ENCODE data around the gene LAX1. TPM values are rescaled to one million over a fixed set of nuclear protein-coding genes. Genes with fewer than 3 reads are reported as not detected.

The LAX1 gene
- total RNA-seq, 1 donor: not detected

- H4K20me1 ChIP-seq (ENCODE audit: insufficient read depth, low read length): no peaks in the 10 kb centered on the region
- H3K4me1 ChIP-seq (ENCODE audit: insufficient read depth, low read length): no peaks in the 10 kb centered on the region
- H3K79me2 ChIP-seq (ENCODE audit: insufficient read depth, low read length): no peaks in the 10 kb centered on the region
- no peak overlapping the region for H2AFZ ChIP-seq (ENCODE audit: low read length)
- DNase-seq (ENCODE audit: insufficient read length, low spot score, missing footprints): no peak
- no peaks in the 10 kb centered on the region for H3K36me3 ChIP-seq (ENCODE audit: insufficient read depth, low read length)
- no peak overlapping the region for H3K4me3 ChIP-seq (ENCODE audit: insufficient read depth, low read length)
- no peak overlapping the region for H3K4me2 ChIP-seq (ENCODE audit: insufficient read depth, low read length)
- no peak overlapping the region for H3K27ac ChIP-seq (ENCODE audit: low read depth, low read length)
- H3K27me3 ChIP-seq (ENCODE audit: insufficient read depth, low read length): no peaks in the 10 kb centered on the region
- TF ChIP-seq CTCF (IDR thresholded peaks at IDR 0.05; ENCODE audit: extremely low read depth, low read depth, low read length): no peak
- H3K9me3 ChIP-seq (ENCODE audit: low read depth, low read length): no peaks in the 10 kb centered on the region
These were observed 12.6 kb downstream of the LAX1 start for GRCh38 chr1:203777596-203777995.

GRCh38 chr1:203778146-203778545 lies 13.2 kb downstream of the LAX1 start:
- H4K20me1 ChIP-seq (ENCODE audit: insufficient read depth, low read length): no peaks in the 10 kb centered on the region
- no peak overlapping the region for H2AFZ ChIP-seq (ENCODE audit: low read length)
- H3K4me2 ChIP-seq (ENCODE audit: insufficient read depth, low read length): no peak overlapping the region
- no peaks in the 10 kb centered on the region for H3K36me3 ChIP-seq (ENCODE audit: insufficient read depth, low read length)
- H3K27ac ChIP-seq (ENCODE audit: low read depth, low read length): no peak overlapping the region
- H3K79me2 ChIP-seq (ENCODE audit: insufficient read depth, low read length): no peaks in the 10 kb centered on the region
- no peaks in the 10 kb centered on the region for H3K9me3 ChIP-seq (ENCODE audit: low read depth, low read length)
- TF ChIP-seq CTCF (IDR thresholded peaks at IDR 0.05; ENCODE audit: extremely low read depth, low read depth, low read length): no peak
- H3K4me3 ChIP-seq (ENCODE audit: insufficient read depth, low read length): no peak overlapping the region
- no peak for DNase-seq (ENCODE audit: insufficient read length, low spot score, missing footprints)
- H3K4me1 ChIP-seq (ENCODE audit: insufficient read depth, low read length): no peaks in the 10 kb centered on the region
- H3K27me3 ChIP-seq (ENCODE audit: insufficient read depth, low read length): no peaks in the 10 kb centered on the region

GRCh38 chr1:203778789-203779188 lies 13.8 kb downstream of the LAX1 start:
- Histone ChIP-seq H3K27me3 (ENCODE audit: insufficient read depth, low read length) (no peaks in the 10 kb centered on the region), H4K20me1 (ENCODE audit: insufficient read depth, low read length) (no peaks in the 10 kb centered on the region), H3K36me3 (ENCODE audit: insufficient read depth, low read length) (no peaks in the 10 kb centered on the region), H3K79me2 (ENCODE audit: insufficient read depth, low read length) (no peaks in the 10 kb centered on the region), H3K9me3 (ENCODE audit: low read depth, low read length) (no peaks in the 10 kb centered on the region), H3K4me3 (ENCODE audit: insufficient read depth, low read length) (no peak overlapping the region), H3K27ac (ENCODE audit: low read depth, low read length) (no peak overlapping the region), H2AFZ (ENCODE audit: low read length) (no peak overlapping the region), H3K4me2 (ENCODE audit: insufficient read depth, low read length) (no peak overlapping the region), H3K4me1 (ENCODE audit: insufficient read depth, low read length) (no peaks in the 10 kb centered on the region)
- no peak for TF ChIP-seq CTCF (IDR thresholded peaks at IDR 0.05; ENCODE audit: extremely low read depth, low read depth, low read length)
- no peak for DNase-seq (ENCODE audit: insufficient read length, low spot score, missing footprints)

GRCh38 chr1:203781962-203782361 lies 17.0 kb downstream of the LAX1 start:
- H3K4me1 ChIP-seq (ENCODE audit: insufficient read depth, low read length): no peaks in the 10 kb centered on the region

More at GRCh38 chr1:203781962-203782361, 17.0 kb downstream of the LAX1 start:
- no peaks in the 10 kb centered on the region for H3K27me3 ChIP-seq (ENCODE audit: insufficient read depth, low read length)
- H3K4me2 ChIP-seq (ENCODE audit: insufficient read depth, low read length): no peak overlapping the region
- DNase-seq (ENCODE audit: insufficient read length, low spot score, missing footprints): no peak
- H4K20me1 ChIP-seq (ENCODE audit: insufficient read depth, low read length): no peaks in the 10 kb centered on the region
- no peak for TF ChIP-seq CTCF (IDR thresholded peaks at IDR 0.05; ENCODE audit: extremely low read depth, low read depth, low read length)
- no peak overlapping the region for H3K27ac ChIP-seq (ENCODE audit: low read depth, low read length)
- H3K36me3 ChIP-seq (ENCODE audit: insufficient read depth, low read length): no peaks in the 10 kb centered on the region
- H3K79me2 ChIP-seq (ENCODE audit: insufficient read depth, low read length): no peaks in the 10 kb centered on the region
- no peak overlapping the region for H2AFZ ChIP-seq (ENCODE audit: low read length)
- no peaks in the 10 kb centered on the region for H3K9me3 ChIP-seq (ENCODE audit: low read depth, low read length)
- H3K4me3 ChIP-seq (ENCODE audit: insufficient read depth, low read length): no peak overlapping the region

Measured in osteoblast (primary cell).